Measurements from ENCODE around the gene PDHA1.

The PDHA1 gene

DNA sequence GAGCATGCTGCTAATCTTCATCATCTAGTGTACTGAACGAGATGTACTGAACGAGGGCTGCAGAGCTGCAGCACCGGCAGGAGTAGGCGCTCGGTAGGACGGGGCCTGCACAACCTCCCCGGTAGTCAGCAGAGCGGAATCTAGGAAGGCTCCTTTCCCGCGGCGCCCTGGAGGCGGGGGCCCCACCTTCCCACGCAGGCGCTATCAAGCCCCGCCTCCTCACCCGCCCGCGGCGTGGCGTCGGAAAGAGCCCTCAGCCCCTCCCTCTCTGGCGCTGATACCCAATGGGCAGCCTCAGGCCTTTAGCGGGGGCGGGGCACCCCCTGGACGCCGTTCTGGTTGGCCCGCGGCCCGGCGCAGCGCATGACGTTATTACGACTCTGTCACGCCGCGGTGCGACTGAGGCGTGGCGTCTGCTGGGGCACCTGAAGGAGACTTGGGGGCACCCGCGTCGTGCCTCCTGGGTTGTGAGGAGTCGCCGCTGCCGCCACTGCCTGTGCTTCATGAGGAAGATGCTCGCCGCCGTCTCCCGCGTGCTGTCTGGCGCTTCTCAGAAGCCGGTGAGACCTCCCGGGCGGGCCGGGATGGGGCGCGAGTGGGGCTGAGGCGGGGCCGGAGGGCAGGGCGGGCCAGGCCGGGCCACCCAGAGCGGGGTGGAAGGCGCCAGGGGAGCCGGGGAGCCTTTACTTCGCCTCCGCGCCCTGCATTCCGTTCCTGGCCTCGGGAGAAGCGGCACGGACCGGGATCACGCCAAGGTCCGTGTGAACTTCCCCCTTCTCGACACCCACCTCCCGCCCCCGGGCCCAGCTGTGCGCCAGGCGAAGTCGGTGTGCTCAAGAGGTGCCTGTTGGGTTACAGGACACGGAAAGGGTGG lies at the start of gene PDHA1:
Gene PDHA1 (plus strand): TSS at position 393 of the 874 bp plus-strand sequence. CDS start 111 bp downstream, at position 504.
- DNase-seq = peak; percentile 91 to 92

DNA sequence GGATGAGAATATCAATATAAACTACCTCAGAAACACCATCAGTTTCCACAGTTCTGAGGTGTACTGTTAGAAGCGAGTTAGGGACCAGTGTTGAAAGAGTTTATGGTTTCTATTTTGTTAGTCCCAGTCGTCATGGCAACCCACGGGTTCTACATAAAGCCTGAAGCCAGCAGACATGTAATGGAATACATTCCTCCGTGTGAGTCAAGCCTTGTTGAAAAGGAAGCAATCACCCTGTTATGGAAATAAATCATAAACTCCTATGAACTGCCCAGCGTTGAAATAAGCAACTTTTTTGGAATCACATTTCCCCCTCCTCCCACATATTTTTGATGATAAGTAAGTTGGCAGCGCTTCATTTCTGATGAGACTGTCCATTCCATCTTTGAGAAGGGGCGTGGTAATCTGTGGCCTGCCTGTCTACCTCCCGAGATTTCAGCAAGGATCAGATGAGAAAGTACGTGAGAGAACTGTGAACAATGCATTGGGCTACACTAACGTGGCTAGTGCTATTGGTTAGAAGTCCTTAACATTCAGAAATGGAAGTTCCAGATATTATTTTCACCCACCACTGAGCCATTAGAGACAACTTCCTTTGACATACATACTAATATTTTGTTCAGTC lies 40.4 kb upstream of the PDHA1 start:
- no peak for DNase-seq

DNA sequence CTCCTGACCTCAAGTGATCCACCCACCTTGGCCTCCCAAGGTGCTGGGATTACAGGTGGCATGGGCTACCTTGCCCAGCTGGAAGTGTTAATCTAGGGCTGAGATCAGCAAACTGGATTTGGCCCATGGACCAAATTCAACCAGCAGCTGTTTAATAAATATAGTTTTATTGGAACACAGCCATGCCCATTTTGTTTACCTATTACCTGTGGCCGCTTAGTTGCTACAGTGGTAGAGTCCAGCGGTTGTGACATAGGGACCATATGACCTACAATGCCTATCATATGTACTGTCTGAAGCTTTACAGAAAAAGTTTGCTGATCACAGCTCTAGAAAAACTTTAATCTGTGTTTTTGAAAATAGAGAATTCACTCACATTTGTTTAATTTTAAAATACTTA lies 17.2 kb upstream of the PDHA1 start:
- DNase-seq = no peak

DNA sequence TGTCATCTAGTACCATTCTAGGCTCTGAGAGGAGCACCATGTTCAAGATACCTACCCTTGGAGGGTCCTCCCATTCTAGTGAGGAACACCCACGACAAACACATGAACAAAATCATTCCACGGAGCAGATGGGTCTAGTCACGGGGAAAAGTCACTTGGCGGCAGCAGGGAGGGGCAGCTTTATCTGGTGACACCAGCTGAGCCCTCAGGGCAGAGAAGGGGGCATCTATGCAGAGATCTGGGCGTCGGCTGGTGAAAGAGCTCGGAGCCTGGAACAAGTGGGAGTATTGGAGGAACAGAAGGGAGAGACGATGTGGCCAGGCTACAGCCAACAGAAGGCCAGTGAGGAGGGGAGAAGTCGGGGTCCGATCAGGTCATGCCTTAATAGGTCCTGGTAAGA lies 11.9 kb upstream of the PDHA1 start:
- no peak for DNase-seq

DNA sequence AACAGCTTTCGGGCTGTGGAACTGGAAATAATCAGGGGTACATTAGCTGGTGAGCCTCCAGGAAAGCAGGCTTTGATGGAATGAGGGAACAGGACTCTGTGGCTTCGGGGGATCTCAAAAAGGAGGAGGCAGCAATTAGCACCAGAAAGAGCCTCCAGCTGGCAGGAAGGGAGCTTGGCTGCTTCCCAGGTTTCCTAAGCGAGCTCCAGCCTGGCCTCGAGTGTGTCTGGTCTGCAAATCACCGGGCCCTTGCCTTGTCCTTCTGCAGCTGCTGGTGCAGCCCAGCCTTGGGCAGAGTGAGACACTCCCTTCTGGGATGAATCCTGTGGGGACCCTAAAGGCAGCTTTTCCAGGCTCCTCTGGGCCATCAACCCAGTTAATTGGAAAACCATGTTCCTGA lies 10.7 kb upstream of the PDHA1 start:
- no peak for DNase-seq

DNA sequence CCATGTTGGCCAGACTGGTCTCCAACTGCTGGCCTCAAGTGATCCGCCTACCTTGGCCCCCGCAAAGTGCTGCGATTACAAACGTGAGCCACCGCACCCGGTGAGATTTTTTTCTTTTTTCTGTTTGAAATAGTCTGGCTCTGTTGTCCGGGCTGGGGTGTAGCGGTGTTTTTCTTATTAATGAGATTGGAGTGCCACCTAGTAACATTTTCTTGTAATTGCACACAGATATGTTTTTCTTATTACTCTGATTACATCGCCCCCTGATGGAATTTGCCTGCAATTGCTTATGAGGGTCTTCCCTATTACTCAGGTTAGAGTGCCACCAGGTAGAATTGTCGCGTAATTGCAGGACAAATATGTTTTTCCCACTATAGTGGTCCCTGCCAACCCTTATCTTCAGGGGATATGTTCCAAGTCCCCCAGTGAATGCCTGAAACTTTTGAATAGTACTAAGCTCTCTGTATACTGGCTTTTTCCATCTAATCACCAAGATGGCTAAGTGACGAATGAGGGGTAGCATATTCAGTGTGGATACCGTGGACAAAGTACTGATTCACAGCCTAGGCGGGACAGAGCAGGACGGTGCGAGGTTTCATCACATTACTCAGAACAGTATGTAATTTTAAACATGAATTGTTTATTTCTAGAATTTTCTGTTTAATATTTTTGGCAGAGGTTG lies 8.6 kb upstream of the PDHA1 start:
- peak; percentile 32 to 41 for DNase-seq

DNA sequence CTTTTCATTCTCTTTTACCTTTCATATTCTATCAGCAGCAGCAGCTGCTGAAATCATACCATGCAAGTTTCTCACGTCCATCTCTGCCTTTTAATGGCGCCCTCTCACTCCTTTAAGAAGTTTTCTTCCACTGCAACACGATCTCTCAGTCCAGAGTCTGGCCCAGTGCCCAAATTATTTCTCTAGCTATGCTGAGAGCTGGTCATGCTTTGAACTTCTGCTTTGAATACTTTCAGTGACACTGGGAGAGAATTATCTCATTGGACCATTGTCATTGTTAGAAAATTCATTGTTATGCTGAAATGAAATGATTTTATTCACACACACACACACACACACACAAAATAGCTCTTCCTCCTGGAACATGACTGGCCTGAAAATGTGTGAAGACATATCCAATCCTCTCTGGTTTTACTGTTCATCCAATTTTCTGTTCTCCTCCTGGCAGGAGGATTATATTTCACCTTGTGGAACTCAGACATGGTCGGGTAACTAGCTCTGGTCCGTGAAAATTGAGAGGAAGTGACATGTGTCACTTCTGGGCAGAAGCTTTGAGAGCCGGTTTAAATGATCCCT lies 1.3 kb upstream of the PDHA1 start:
- no peak for DNase-seq

DNA sequence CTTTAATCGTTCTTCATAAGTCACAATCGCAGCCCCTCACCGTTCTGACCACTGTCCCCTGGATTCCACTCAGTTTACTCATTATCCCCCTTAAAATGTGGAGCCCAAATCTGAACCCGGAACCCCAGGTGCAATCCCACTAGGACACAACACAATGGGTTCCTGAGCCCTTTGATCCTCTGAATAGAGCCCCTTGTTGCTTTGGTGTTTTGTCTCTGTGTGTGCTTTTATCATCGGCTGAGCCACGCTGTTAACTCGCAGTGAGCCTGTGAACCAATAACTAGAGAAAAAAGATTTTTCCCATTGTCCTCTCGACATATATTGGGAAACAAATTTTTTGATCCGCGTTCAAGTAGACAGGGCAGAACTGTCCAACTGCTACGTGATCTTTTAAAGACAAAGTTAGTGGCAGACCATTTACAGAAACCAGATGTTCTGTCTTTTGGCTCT lies 617 bp upstream of the PDHA1 start:
- no peak for DNase-seq

DNA sequence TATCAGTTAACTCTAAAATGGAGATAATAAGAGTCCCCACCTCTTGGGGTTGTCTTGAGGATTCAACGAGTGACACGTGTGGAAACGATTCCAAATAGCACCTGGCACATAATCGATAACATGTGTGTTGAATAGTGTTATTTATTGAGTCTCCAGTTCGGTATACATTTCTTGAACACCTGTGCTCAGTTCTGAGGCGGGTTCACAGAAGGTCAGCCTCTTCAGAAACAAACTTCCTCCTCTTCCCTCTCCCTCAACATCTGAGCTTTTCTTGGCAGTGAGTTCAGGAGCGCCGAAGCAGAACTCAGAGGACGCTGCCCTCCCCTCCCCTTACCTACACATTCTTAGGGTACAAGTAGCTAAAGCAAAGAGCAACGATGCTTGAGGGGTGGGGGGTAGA lies 934 bp downstream of the PDHA1 start:
- no peak for DNase-seq

DNA sequence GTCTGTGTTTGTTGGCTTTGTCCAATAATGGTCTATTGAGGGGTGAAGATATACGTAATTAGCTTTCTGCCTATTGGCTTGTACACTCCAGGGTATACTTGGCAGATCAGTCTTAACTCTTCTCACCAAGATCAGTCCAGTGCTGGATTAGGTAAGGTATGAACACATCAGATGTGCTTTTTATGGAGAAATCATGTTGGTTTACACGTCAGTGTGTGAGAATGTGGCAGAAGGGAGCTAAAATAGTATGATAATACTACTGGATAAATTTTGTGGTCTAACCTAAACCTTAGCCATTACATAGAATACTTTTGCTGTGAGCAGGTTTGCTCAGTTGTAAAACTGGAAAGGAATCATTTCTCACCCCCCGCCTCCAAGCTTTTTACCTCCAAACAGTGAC lies 4.2 kb downstream of the PDHA1 start:
- DNase-seq = no peak

DNA sequence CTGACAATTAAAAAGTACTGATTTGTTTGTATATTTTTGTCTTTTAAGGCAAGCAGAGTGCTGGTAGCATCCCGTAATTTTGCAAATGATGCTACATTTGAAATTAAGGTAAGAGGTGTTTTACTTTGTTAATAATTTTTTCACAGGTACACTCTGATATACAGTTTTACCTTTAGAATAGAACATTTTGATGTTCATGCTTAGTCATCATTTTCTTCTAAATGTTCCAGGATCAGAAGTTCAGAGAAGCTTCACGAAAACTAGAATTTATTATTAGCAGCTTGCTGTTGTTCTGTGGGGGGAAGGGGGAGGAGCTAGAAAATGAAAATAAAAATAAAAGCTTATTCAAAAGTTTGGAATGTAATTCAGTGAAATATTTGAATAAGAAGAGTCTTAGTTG lies 5.5 kb downstream of the PDHA1 start:
- DNase-seq = no peak

DNA sequence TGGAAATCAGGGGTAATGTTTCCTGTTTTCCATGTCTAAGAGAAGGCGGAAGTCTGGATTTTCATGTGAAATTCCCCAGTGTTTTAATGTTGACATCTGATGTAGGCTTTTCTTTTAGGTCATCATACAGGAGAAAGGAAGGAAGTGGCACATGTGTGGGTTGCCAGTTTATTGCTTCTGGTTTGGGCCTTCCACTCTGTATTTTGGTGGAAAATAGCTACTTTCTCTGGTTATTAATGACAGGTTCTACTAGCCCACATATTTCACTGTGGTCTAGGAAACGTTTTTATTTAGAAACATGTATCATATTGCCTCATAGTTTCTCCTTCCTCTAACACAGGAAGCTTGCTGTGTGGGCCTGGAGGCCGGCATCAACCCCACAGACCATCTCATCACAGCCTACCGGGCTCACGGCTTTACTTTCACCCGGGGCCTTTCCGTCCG lies 7.2 kb downstream of the PDHA1 start:
- no peak for DNase-seq

DNA sequence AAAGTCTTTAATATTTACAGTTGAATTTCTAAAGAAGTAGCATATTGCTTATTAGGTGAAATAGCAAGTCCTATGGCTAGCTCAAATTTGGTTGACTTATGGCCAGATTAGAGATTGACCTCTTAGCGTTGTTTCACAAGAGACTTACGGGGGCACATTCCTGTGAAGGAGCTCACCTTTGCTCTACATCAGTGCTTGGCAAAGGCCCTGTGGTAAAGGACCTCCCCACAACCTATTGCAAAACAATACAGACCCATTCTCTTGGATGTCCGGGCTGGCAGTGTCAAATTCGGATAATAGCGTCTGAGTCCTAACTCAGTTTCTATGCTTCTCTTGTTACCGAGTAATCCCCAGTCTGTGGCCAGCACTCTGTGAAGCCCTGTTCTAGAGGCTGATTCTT lies 10.9 kb downstream of the PDHA1 start:
- DNase-seq = no peak

DNA sequence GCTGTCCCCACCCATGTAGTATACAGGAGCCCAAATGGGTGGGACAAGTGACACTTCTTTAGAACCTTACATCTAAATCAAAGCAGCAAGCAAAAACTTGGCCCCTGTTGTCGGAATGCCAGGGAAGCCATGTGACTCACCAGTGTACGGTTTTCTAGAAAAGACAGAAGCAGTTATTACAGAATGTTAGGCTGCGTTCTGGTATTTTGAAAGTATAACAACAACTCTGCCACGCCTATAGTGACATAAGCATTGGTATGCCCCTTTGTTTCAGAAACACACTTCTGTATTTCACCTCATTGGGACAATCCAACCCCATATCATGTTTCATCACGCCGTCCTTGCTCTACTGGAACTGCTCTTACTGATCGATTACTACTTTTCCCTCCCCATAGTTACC lies 14.8 kb downstream of the PDHA1 start:
- DNase-seq = no peak

DNA sequence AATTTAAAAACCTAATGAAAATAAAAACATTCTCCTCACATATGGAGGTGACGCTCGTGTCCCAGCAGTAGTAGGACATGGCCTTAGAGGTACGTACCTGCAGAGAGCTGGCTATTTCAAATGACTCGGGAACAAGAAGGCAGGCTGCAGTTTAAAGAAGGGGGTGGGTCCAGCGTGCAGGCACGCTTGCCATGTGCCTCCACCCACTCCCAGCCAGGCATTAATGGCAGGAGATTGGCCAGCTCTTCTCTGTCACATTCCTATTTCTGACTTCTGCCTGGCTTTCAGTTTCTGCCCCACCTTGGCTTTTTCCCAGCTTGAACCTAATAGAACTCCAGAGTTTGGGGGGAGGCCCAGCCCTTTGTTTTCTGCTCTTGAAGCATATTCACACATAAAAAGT lies 17.2 kb downstream of the PDHA1 start:
- DNase-seq = no peak

DNA sequence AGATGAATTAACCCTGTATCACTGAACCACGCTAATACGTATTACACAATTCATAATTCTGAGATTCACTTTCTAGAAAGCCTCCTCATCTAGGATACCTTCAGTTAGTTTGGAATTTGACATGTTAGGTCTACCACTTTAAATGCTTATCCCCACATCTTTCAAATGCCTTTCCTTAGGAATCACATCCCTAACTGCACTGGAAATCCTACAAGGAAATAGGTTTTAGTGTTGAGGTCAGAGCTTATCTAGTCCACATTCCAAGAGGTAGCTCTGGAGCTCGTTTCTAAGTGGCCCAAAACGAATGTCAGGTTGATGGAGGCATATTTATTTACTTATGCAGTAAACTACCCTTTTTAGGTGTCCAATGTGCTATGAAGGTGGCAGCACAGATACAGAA lies 18.0 kb downstream of the PDHA1 start:
- DNase-seq = no peak

DNA sequence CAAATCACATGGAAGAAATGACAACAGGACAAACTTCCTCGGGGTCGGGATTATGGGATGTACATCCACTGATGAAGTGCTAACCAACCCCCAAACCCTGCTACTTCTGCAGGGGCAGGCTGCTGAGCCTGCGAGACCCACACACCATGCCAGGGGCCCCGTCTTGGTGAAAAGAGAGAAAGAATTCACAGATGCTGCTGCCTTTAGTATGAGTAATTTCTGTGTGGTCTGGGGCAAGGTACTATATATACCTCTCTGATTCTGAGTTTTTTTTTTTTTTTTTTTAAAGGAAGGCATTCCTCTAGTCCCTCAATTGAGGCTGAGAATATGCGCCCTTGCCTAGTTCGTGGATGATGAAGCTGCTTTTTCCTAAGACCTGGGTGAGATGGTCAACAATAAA lies 24.8 kb downstream of the PDHA1 start:
- DNase-seq = no peak

DNA sequence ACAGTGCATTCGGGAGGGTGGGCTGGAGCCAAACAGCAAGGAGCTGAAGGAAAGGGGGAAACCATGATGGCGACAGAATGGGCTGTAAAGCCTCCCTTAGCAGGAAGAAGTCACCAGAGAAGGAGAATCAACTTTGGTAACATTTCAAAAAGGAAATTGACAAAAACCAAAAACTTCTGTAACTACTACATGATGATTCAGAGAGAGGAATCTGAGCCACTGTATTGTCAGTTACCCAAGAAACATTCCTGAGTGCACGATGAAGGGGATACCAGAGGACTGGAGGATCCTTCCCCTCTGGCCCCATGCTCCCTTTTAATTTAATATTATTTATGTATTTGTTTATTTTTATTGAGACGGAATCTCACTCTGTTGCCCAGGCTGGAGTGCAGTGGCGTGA lies 26.3 kb downstream of the PDHA1 start:
- no peak for DNase-seq

DNA sequence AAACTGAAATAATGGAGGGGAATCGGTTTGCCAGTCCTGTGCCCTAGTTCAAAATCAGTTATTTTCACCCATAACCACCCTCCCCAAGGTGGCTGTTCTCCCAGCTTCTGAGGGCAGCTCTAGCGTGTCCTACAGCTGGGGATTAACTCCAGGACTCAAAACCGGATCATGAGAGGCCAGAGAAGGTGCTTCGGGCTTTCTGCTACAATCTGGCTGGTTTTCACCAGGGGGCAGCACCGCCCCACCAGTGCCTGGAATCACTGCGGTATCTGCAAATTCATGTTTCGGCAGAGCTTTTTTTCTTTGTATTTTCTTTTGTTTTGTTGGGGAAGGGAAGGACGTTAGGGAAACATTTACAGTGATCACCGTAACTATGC lies 28.4 kb downstream of the PDHA1 start:
- peak; percentile 74 to 81 for DNase-seq

DNA sequence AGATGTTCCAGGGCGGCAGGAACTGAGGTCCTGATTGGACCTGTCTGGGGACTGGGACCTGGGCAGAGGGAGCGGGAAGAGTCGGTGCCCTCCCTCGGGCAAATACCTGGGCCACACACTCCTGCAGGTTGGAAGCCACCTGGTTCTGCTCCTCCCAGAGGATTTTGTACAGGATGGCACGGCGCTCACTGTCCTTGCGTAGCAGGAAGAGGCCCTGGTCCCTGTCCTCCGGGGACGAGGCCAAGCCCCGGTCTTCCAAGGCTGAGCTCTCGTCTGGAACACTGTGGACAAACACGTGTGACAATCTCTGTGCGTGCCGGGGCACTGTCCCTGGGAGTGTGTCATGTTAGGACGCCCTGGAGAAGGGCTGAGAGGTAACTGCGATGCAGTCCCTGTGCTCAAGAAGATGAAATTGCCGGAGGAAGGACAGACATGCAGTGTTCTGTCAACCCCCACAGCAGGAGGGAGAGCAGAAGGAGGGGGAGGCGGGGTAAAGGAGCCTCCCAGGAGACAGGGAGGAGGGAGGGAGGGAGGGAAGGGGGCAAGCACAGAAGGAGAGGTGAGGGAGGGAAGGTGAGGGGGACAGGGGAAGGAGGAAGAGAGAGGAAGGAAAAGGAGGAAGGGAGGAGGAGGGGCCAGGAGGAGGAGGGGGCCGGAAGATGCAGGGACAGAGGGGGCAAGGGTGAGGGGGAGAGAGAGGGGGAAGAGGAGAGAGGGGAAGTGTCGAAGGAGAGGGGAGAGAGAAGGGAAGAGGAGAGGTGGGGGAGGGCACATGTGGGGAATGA lies 29.0 kb downstream of the PDHA1 start:
- peak; percentile 26 to 30 for DNase-seq

DNA sequence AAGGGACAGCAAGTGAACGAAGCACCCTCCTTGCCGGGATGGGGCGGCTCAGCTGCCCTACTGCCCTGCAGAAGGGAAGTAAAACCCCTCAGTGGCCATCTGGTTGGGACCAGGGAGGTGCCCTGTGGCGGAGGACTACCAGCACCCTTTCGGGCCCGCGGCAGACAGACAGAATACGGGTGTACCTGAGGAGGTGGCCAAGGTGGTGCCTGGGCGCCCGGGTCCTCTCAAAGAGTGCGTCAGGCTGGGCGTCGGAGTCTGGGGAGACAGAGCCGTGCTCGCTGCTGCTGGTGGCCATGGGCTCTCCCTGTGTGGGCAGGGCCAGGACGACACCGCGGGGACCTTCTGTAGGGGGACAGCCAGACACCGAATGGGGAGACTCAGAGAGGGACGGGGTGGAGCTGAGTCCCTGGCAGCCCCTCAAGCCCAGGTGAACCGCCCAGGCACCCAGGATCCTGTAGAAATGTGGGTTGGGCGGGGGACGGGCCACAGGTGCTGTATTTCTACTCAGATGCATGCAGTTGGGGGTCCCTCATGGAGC lies 29.7 kb downstream of the PDHA1 start:
- no peak for DNase-seq

DNA sequence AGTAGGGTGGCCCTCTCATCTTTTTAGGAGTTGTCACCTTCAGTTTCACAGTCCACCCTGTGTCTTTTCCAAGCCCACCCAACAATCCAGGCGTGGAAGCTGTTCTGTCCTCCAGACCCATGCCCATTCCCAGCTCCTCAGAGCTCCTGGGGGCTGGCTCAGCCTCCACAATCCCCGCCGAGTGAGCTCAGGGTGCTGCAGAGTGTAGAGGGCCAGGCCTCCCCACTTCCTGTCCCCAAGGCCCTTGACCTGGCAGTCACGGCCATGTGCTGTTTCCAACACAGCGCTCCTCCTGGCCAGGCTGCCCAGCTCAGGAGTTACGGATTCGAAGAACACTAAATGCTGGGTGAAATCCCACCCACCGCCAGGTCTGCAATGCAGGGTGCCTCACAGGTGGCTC lies 31.8 kb downstream of the PDHA1 start:
- no peak for DNase-seq
